NCI-H1092 treated with DMSO at 0.1 percent for 48 hours (cell line): ENCODE data around the gene BCAS1.

ENCODE experiments used
- DNase-seq: peaks from one replicate; lab custom pipeline; 2025; lab: John Stamatoyannopoulos, UW

Gene BCAS1, protein sequence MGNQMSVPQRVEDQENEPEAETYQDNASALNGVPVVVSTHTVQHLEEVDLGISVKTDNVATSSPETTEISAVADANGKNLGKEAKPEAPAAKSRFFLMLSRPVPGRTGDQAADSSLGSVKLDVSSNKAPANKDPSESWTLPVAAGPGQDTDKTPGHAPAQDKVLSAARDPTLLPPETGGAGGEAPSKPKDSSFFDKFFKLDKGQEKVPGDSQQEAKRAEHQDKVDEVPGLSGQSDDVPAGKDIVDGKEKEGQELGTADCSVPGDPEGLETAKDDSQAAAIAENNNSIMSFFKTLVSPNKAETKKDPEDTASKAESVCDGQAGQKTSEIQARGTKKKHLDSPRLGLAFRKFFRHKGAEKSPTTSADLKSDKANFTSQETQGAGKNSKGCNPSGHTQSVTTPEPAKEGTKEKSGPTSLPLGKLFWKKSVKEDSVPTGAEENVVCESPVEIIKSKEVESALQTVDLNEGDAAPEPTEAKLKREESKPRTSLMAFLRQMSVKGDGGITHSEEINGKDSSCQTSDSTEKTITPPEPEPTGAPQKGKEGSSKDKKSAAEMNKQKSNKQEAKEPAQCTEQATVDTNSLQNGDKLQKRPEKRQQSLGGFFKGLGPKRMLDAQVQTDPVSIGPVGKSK

DNA sequence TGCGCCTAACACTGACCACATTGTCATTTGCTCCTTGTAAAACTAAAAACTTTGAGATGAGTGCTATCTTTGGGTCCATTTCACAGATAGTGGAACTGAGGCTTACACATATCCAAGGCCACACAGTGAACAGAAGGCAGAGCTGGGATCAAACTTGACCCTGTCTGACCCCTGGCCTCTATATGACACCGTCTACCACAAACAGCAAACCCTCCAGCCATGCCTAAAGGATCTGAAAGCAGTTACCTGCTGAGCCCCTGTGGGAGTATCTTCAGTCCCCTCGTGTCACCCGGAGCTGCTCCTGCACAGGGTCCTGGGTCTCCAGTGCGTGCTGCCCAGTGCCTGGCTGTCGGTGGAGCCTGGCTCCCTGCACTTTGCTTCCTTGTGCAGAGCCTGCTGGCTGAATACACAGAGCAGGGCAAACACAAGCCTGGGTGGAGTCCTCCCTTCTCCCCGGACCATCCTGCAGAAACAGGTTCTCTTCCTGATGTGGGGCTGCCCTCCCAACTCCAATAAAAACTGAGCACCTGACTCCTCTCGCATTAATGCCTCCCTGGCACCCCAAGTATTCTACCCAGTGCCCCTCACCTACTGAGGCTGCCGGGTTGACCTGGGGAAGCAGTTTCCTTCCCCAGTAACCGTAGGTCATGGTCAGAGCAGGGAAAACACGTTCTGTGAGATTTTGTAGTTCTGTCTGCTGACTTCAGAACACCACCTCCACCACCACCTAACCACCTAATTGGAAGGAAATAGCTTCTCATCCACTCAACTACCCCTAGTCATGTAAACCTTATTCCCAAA lies at the start of gene BCAS1:
TSS of gene BCAS1 (minus strand) at position 408 of the 801 bp plus-strand sequence. CDS start 11,876 bp downstream, outside the sequence.
- DNase-seq = no peak

- DNase-seq = no peak
These were observed 49.4 kb upstream of the BCAS1 start for GRCh38 chr20:54119744-54120143.

- DNase-seq = no peak
These were observed 48.0 kb upstream of the BCAS1 start for GRCh38 chr20:54118220-54119001.

GRCh38 chr20:54116550-54117235 lies 46.3 kb upstream of the BCAS1 start:
- DNase-seq = no peak

DNA sequence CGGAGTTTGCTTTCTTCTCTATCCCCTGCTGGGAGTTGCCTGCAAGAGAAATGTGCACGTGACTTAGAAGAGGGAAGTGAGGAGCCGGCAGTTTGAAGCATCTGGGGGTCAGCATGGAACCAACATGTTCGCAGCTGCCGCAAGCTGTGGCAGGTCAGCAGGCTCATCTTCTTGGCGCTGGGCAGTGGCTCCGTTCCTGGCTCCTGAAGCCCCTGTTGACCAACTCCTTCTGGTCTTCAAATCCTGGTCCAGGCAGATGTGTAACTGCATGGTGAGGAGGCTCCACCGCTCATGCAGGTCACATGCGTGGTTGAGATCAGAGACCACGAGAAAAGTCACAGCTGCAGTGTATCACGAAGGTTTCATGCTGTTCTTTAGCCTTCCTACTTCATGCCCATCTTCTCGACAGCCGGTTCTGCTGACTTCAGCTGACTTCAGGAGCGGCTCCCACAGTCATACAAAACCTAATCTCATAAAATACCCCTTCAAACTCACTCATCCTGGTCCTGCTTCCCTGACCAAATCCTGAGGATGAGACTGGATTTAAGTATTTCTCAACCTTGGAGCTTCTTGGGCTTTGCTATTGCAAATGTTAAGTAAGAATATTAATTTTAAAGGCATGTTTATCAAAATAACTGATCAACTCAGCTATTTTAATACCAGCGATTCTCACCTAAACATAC lies 44.9 kb upstream of the BCAS1 start:
- no peak for DNase-seq

- DNase-seq = no peak
These were observed 43.7 kb upstream of the BCAS1 start for GRCh38 chr20:54114109-54114508.

GRCh38 chr20:54113566-54113965 lies 43.2 kb upstream of the BCAS1 start:
- no peak for DNase-seq

DNA sequence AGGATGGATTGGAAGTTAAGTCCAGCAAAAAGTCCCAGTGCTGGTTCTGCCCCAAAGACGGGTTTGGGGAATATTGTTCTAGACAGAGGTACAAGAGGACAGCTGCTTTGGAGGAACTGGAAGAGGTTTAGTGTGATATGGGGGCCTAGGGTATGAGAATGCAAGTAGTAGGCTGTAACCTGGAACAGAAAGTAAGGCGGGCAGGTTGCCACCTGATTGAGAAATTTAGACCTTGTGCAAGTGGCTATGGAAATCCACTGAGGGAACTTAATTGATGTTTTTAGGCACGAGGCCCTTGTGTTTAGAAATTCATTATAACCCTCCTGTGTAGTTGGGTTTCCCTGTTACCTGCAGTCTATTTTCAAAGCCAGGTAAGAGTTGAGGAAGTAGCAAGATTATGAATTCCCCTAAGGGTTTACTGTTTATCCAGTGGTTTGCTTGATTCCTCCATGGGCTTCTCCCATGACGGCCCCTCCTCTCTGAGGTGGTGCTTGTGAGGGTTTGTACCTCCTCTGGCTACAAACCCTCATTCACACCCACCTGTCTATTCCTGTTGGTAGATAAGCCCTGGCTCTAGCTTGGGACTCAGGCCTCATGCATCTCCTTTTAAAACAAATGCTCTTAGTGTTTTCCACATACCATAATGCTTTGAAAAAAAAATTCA lies 42.0 kb upstream of the BCAS1 start:
- DNase-seq = no peak

GRCh38 chr20:54111460-54111859 lies 41.1 kb upstream of the BCAS1 start:
- DNase-seq = no peak

DNA sequence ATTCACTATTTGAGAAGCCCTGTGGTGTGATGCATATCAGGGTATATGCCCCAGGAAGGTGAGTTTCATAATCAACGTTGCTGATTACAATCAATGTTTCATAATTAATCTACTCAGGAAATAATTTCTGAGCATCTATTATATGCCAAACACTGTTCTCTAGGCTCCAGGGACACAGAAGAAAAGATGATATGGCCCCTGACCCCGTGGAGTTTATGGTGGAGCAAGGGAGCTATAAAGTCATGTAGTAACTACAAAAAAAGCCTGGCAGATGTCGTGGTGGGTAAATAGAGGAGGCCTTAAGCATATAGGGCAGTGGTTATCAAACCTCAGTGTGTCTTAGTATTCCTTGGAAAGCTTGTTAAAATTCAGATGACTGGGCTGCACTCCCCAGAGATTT lies 40.1 kb upstream of the BCAS1 start:
- no peak for DNase-seq

DNA sequence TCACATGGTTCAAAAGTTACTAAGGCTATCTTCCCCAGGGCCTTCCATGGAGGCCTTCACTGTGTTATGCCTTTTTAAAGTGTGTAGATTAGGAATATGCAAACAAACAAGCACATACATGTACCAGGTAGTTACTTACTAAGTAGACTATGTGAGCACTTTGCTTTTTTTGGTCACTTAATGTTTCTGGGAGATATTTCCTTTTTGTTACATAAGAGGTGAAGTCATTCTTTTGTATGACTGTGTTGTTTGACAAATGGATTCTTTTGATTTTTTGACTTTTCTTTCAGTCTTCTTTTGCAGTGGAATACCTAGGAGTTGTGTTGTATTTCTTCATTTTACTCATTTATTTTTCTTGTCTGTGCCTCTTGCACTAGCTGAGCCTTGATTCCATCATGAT lies 39.6 kb upstream of the BCAS1 start:
- DNase-seq = no peak

DNA sequence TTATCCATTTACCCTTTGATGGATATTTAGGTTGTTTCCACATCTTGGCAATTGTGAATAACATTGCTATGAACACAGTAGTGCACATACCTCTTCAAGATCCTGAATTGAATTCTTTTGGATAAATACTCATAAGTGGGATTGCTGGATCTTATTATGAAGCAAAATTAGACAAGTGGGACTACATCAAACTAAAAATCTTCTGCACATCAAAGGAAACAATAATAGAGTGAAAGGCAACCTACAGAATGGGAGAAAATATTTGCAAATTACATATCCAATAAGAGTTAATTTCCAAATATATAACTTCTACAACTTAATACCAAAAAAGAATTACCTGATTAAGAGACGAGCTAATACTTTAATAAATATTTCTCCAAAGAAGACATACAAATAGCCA lies 38.4 kb upstream of the BCAS1 start:
- DNase-seq = no peak

GRCh38 chr20:54108326-54108642 lies 37.9 kb upstream of the BCAS1 start:
- DNase-seq = no peak

GRCh38 chr20:54107600-54108325 lies 37.4 kb upstream of the BCAS1 start:
- no peak for DNase-seq

GRCh38 chr20:54107181-54107580 lies 36.8 kb upstream of the BCAS1 start:
- DNase-seq = no peak

DNA sequence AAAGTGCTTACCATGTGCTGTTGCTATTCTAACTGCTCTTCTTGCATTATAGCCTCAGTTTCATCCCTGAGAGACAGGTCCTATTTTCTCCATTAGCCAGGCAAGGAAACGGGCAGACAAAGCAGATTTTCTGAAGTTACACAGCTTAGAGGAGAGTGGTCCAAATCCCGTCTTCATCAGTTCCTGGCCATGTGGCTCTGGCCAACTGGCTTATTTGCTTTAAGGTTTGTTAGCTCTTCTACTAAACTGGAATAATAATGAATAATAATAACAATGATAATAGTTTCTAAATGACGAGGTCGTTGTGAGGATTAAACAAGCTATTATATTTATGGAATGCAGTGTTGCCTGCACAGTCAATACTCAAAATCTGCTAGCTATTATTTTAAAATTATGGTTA lies 35.8 kb upstream of the BCAS1 start:
- DNase-seq = no peak

DNA sequence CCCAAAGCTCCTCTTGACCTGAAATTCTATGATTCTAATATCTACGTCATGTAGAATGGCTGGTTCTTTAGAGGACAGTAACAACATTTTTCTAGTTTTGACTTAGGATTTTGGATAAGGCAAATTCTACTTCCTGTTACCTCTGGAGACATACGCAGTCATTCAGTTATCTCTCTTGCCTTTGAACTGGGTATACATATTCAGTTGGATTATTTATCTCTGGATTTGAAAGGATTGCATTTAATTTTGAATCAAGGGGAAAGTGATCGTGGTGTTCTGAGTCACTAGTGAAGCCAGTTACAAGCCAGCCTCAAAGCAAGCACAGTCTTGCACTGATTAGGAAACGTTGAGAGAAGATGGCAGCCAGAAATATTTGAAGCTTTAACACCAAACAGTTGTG lies 35.3 kb upstream of the BCAS1 start:
- no peak for DNase-seq

DNA sequence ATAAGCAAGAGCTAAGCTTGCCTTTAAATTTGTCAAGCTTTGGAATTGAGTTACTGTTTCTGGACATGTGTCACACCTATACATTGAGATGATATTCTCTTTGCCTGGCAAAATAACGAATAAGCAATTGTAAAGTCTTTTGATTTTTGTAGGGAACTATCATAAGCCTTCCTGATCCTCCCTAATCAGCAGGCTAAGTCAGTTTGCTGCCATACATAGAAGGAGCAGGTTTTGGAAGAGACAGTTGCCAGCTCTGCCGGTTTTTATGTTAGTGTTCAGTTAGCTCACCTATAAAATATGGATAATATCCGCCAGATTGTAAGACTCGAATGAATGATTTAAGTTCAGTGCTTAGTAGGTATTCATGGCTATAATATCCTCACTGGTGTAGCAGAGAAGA lies 34.4 kb upstream of the BCAS1 start:
- DNase-seq = no peak

GRCh38 chr20:54103762-54104600 lies 33.6 kb upstream of the BCAS1 start:
- no peak for DNase-seq
